ENCODE data around the gene COA8.

GRCh38 chr14:103616635-103617300 lies 54.0 kb downstream of the COA8 start:
- TF ChIP-seq EZH2 (IDR thresholded peaks at IDR 0.05; ENCODE audit: low read length, unreplicated experiment) (no peak), CTCF (conservative IDR thresholded peaks at IDR 0.05; ENCODE audit: low read depth, low read length) (no peak), EZH2phosphoT487 (IDR thresholded peaks at IDR 0.05; ENCODE audit: borderline replicate concordance, low read length) (no peak)

Data from PC-3 (cell line).